ENCODE measurements around the gene CDH6.

The CDH6 gene

GRCh38 chr5:31221001-31221400 is 27.5 kb downstream of the CDH6 start:
- no peak for DNase-seq (ENCODE audit: low read depth)
- no peak for TF ChIP-seq CTCF (IDR thresholded peaks at IDR 0.05; ENCODE audit: control insufficient read depth, insufficient read depth, low read depth, low read length, missing control alignments)
- H3K4me3 ChIP-seq (ENCODE audit: control insufficient read depth, low read depth, low read length), result no peak overlapping the region

- TF ChIP-seq CTCF (IDR thresholded peaks at IDR 0.05; ENCODE audit: control insufficient read depth, insufficient read depth, low read depth, low read length, missing control alignments), result no peak
- no peak for DNase-seq (ENCODE audit: low read depth)
- no peak overlapping the region for H3K4me3 ChIP-seq (ENCODE audit: control insufficient read depth, low read depth, low read length)
Measured at GRCh38 chr5:31225118-31225517, 31.6 kb downstream of the CDH6 start.

- no peak overlapping the region for H3K4me3 ChIP-seq (ENCODE audit: control insufficient read depth, low read depth, low read length)
- TF ChIP-seq CTCF (IDR thresholded peaks at IDR 0.05; ENCODE audit: control insufficient read depth, insufficient read depth, low read depth, low read length, missing control alignments), result no peak
- DNase-seq (ENCODE audit: low read depth), result no peak
Measured at GRCh38 chr5:31225613-31226012, 32.1 kb downstream of the CDH6 start.

- no peak for TF ChIP-seq CTCF (IDR thresholded peaks at IDR 0.05; ENCODE audit: control insufficient read depth, insufficient read depth, low read depth, low read length, missing control alignments)
- no peak overlapping the region for H3K4me3 ChIP-seq (ENCODE audit: control insufficient read depth, low read depth, low read length)
- no peak for DNase-seq (ENCODE audit: low read depth)
Measured at GRCh38 chr5:31226651-31227050, 33.2 kb downstream of the CDH6 start.

- no peak overlapping the region for H3K4me3 ChIP-seq (ENCODE audit: control insufficient read depth, low read depth, low read length)
- DNase-seq (ENCODE audit: low read depth), result no peak
- TF ChIP-seq CTCF (IDR thresholded peaks at IDR 0.05; ENCODE audit: control insufficient read depth, insufficient read depth, low read depth, low read length, missing control alignments), result no peak
Measured at GRCh38 chr5:31229266-31229665, 35.8 kb downstream of the CDH6 start.

- no peak for TF ChIP-seq CTCF (IDR thresholded peaks at IDR 0.05; ENCODE audit: control insufficient read depth, insufficient read depth, low read depth, low read length, missing control alignments)
- no peak for DNase-seq (ENCODE audit: low read depth)
- H3K4me3 ChIP-seq (ENCODE audit: control insufficient read depth, low read depth, low read length), result no peak overlapping the region
Measured at GRCh38 chr5:31231177-31231838, 37.8 kb downstream of the CDH6 start.

Data from AG09309 (cell line).